Stimulated activated CD8-positive, alpha-beta memory T cell treated with anti-CD3 and anti-CD28 coated beads, Interleukin-4, amount 100 ng/mL, for 4 hours (primary cell): Measurements from ENCODE around the gene ACYP2.

Source experiments
- DNase-seq, 2 donors: peaks; one replicate each; pipeline ENCODE4 v3.0.0-alpha.2; 2020; ENCODE audit warnings: low read depth in 2 of 2, low spot score in 1 of 2

The ACYP2 gene

DNA sequence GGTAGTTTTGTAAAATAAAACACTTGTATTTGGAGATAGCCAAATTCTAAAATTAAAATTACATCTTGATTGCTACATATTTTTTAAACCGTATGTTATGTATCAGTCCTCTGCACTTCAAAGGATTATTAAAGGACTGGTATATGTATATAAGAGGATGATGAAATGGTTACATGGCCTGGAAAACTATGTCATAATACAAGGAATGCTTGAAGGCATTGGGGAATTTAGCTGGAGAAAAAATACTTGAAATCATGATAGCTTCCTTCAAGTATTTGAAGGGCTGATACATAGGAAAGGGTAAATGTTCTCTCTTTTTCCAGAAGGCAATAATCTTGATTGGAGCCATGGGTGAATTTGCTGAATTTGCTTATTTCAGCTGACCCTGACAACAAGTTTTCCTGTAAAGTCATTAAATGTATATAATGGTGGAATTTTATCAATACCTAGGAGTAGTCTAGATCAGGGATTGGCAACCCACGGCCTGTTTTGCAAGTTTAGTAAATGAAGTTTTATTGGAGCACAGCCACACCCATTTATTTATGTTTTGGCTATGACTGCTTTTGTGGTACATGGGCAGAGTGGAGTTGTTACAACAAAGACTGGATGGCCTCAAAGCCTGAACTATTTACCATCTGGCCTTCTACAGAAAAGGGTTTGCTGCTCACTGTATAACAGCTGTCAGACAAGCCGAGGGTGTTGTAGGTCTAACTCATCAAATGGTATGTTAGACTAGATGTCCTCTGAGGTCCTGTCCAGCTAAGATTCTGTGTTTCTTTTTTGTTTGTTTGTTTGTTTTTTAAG lies 34.4 kb downstream of the ACYP2 start:
- no peak for DNase-seq

- no peak for DNase-seq
Observed at GRCh38 chr2:54158311-54158710, 42.9 kb downstream of the ACYP2 start.

DNA sequence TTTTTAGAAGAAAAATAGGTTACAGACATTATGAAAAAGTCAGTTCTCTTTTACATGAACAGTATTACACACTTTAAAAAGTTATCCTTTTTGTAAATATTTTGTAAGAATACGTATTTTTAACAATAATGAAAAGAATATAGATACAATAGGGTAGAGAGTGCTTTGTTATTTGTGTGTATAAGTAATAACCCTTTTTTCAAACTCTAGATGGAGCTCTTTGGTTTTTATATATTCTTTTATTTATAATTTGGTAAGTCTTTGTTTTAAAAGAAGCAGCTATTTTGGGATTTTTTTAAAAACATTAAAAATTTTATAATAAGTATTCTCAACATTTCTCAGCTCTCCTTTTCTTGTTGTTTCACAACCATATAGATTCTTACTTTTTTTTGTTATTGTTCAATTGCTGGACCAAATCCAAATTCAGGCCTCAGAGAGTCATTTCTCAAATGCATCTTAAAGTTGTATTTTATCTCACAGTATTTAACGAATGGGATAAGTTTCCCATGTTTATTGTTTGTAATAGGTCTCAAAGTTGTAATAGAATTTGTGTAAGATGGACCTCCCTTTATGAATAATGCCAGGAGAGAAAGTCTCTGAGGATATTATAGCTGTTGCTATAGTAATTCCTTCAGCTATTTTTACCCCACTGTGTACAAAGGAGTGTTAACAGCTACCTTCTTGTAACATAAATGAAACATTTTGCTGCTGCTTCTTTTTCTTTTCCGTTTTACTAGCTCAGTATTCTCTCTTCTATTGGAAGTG lies 46.4 kb downstream of the ACYP2 start:
- DNase-seq, result no peak

DNA sequence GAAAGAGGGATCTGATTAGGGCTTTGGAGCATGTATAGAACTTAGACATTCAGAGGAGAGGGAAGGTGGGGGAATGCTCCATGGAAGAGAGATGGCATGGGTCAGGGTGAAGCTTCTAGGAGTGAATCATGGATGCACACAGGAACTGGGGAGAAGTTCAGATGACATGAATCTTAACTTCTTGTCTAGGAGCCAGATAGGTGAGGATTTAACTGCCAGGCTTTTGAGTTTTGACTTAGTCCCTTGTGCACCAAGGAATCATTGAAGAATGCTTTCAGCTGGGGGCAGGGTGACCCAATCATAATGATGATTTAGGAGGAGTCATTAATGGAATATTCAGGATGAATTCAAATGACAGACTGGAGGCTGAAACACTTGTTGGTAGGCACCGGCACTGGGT lies 48.7 kb downstream of the ACYP2 start:
- no peak for DNase-seq

GRCh38 chr2:54166121-54166773 lies 50.8 kb downstream of the ACYP2 start:
- no peak for DNase-seq

DNA sequence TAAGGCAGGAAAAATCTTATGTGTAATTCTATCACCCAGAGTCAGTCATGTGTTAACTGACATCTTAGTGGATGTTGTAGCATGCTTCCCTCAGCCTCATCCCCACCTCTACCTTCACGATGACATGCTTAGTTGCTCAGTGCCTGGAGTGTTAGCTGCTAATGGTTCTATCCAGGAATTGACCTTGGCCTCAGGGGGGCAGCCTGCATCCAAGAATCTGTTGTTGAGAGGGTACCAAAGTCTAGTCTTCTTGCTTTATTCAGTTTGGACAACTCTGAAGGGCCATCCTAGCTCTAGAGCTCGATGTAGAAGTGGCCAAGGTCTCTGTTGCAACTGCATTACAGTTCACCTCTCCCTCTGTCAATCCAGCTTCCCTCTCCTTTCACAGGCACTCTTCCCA lies 61.2 kb downstream of the ACYP2 start:
- DNase-seq, result no peak

- no peak for DNase-seq
Observed at GRCh38 chr2:54183281-54183680, 67.9 kb downstream of the ACYP2 start.

GRCh38 chr2:54183972-54184371 lies 68.6 kb downstream of the ACYP2 start:
- no peak for DNase-seq

- DNase-seq, result no peak
Observed at GRCh38 chr2:54185105-54185504, 69.7 kb downstream of the ACYP2 start.

DNA sequence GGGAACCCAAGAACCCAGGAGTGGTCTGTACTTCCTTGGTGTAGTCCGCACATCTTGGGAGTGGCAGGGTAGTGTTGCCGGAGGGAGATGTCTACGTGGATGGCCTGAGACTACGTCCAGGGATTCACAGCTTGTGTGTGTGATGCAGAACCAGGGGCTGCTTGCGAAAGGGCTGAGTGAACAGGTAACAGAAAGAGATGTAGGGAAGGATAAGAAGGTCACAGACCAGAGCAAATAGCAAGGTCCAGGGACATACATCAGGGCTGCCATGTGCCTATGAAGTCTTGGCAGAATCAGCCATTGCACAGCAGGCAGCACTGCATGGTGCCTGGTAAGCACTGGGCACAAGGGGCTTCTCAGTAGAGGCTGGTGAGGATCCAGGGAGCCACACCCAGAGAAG lies 71.9 kb downstream of the ACYP2 start:
- no peak for DNase-seq

- no peak for DNase-seq
Observed at GRCh38 chr2:54189539-54189938, 74.1 kb downstream of the ACYP2 start.

GRCh38 chr2:54191361-54192135 lies 76.1 kb downstream of the ACYP2 start:
- DNase-seq, result no peak

- DNase-seq, result no peak
Observed at GRCh38 chr2:54194761-54195750, 79.6 kb downstream of the ACYP2 start.

- DNase-seq, result no peak
Observed at GRCh38 chr2:54196646-54197045, 81.2 kb downstream of the ACYP2 start.

DNA sequence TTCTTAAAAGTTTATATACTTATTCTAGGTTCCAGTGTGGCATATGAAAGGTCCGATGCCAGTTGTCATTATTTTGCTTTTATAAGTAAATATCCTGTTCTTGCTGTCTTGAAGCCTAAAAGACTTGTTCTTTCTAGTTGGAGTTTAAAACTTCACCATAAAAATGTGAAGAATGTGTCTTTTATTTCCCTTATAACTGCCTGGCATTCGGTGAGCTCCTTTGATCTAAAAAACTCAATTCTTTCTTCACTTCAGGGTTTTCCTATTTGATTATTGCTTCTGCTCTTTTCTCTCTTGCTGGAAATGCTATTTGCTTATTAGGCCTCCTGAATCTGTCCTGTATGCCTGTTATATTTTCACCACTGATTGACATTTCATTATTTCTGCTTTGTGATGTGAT lies 89.1 kb downstream of the ACYP2 start:
- DNase-seq, result no peak

- no peak for DNase-seq
Observed at GRCh38 chr2:54206596-54206995, 91.2 kb downstream of the ACYP2 start.

GRCh38 chr2:54207666-54208195 lies 92.3 kb downstream of the ACYP2 start:
- DNase-seq, result no peak

- DNase-seq, result no peak
Observed at GRCh38 chr2:54208364-54209240, 93.2 kb downstream of the ACYP2 start.

- no peak for DNase-seq
Observed at GRCh38 chr2:54209379-54209778, 94.0 kb downstream of the ACYP2 start.
